Measurements from ENCODE around the gene CST7.
A peak's percentile ranks its signal among the peaks of the same experiment; 100 is the strongest.

- TF ChIP-seq CTCF (IDR thresholded peaks at IDR 0.05; ENCODE audit: extremely low read depth in 1 of 2, insufficient read depth in 1 of 2, low read depth in 1 of 2, low read length in 2 of 2) (peak; percentile 80 to 88), POLR2AphosphoS5 (IDR thresholded peaks at IDR 0.05; ENCODE audit: insufficient read depth, low read depth, low read length) (no peak), EZH2 (IDR thresholded peaks at IDR 0.05; ENCODE audit: borderline replicate concordance, low read depth, low read length, severe bottlenecking) (no peak), MAX (IDR thresholded peaks at IDR 0.05; ENCODE audit: insufficient read depth, insufficient read length) (no peak), JUN (IDR thresholded peaks at IDR 0.05; ENCODE audit: borderline replicate concordance, insufficient read depth, insufficient read length, low read depth) (no peak), POLR2A (IDR thresholded peaks at IDR 0.05; ENCODE audit: low read depth, low read length) (no peak), FOS (IDR thresholded peaks at IDR 0.05; ENCODE audit: borderline replicate concordance, insufficient read depth, low read length) (no peak), GATA2 (IDR thresholded peaks at IDR 0.05; ENCODE audit: insufficient read depth, insufficient read length, low read depth, low read length) (no peak)
These were observed 31.1 kb upstream of the CST7 start for GRCh38 chr20:24917797-24918578.

All from endothelial cell of umbilical vein (primary cell).